B cell (primary cell): Measurements from ENCODE around the gene ICOS.
"Not testable (repeated sequence)": the region's sequence is repeated elsewhere in the genome, so short reads cannot be mapped to it uniquely, and the experiment has no call there.

ENCODE experiments used
- CTCF ChIP-seq: fragments of 200-600 bp; IDR thresholded peaks from one replicate; pipeline ENCODE4 v1.8.0; 2022; ENCODE audit warnings: antibody characterized with exemption, mild to moderate bottlenecking
- EZH2 ChIP-seq: IDR thresholded peaks from 2 replicates; pipeline ENCODE4 v1.6.1; 2012; ENCODE audit warnings: borderline replicate concordance, low read depth, mild to moderate bottlenecking, moderate library complexity, low read length; ENCODE audit not compliant: insufficient read depth, poor library complexity, severe bottlenecking

GRCh38 chr2:203985978-203986377 lies 49.4 kb downstream of the ICOS start:
- not testable (repeated sequence) for TF ChIP-seq CTCF, EZH2
